ENCODE measurements around the gene ACTL10. TPM values are rescaled to one million over a fixed set of nuclear protein-coding genes. Genes with fewer than 3 reads are reported as not detected.

ACTL10 gene
- total RNA-seq, 4 donors from 2014 or later = 0.54 to 2.7 (median 2.1) TPM

- 87% methylated on average over 13 of the region's 31 CpGs; no CpG with 5 or more reads in 1 of the 2 donors for WGBS, 2 donors (ENCODE audit: low coverage in 1 of 2)
- Histone ChIP-seq H3K4me1 (peaks cover 0 to 66% (median 42%) of the 10 kb centered on the region in 3 donors), H3K4me3 (no peak overlapping the region), H3K36me3 (no peaks in the 10 kb centered on the region), H3K27me3 (no peaks in the 10 kb centered on the region), H3K27ac (peak overlapping the region in 3 of 4 donors; percentile 93 to 97 (median 95)), H3K9me3 (no peaks in the 10 kb centered on the region)
- no peak for ATAC-seq
- no peak for TF ChIP-seq EP300 (IDR thresholded peaks at IDR 0.05)
- no peak for TF ChIP-seq POLR2AphosphoS5 (IDR thresholded peaks at IDR 0.05)
- TF ChIP-seq, protein P1, sequence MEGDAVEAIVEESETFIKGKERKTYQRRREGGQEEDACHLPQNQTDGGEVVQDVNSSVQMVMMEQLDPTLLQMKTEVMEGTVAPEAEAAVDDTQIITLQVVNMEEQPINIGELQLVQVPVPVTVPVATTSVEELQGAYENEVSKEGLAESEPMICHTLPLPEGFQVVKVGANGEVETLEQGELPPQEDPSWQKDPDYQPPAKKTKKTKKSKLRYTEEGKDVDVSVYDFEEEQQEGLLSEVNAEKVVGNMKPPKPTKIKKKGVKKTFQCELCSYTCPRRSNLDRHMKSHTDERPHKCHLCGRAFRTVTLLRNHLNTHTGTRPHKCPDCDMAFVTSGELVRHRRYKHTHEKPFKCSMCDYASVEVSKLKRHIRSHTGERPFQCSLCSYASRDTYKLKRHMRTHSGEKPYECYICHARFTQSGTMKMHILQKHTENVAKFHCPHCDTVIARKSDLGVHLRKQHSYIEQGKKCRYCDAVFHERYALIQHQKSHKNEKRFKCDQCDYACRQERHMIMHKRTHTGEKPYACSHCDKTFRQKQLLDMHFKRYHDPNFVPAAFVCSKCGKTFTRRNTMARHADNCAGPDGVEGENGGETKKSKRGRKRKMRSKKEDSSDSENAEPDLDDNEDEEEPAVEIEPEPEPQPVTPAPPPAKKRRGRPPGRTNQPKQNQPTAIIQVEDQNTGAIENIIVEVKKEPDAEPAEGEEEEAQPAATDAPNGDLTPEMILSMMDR (IDR thresholded peaks at IDR 0.05) = no peak
- no peak for TF ChIP-seq POLR2A (IDR thresholded peaks at IDR 0.05)
These were observed 10.2 kb downstream of the ACTL10 start for GRCh38 chr20:33676652-33677645.

GRCh38 chr20:33677991-33678702 is 11.4 kb downstream of the ACTL10 start:
- Histone ChIP-seq H3K4me1 (peaks cover 0 to 54% (median 30%) of the 10 kb centered on the region in 3 donors), H3K27me3 (no peaks in the 10 kb centered on the region), H3K9me3 (no peaks in the 10 kb centered on the region), H3K4me3 (no peak overlapping the region), H3K27ac (peak overlapping the region in 3 of 4 donors; percentile 93 to 97 (median 95)), H3K36me3 (no peaks in the 10 kb centered on the region)
- WGBS, 2 donors (ENCODE audit: low coverage in 1 of 2) = 40% methylated on average over 1 of the region's 15 CpGs; no CpG with 5 or more reads in 1 of the 2 donors
- ATAC-seq = peak; percentile 49
- TF ChIP-seq POLR2A (IDR thresholded peaks at IDR 0.05) = no peak

- TF ChIP-seq POLR2AphosphoS5 (IDR thresholded peaks at IDR 0.05) = no peak
- WGBS, 2 donors (ENCODE audit: low coverage in 1 of 2) = 100% methylated on average over 2 of the region's 20 CpGs; no CpG with 5 or more reads in 1 of the 2 donors
- Histone ChIP-seq H3K27ac (no peak overlapping the region), H3K9me3 (no peaks in the 10 kb centered on the region), H3K4me1 (peaks cover 0 to 47% (median 24%) of the 10 kb centered on the region in 3 donors), H3K4me3 (no peak overlapping the region), H3K27me3 (no peaks in the 10 kb centered on the region), H3K36me3 (no peaks in the 10 kb centered on the region)
- ATAC-seq = no peak
These were observed 13.2 kb downstream of the ACTL10 start for GRCh38 chr20:33679758-33680485.

DNA sequence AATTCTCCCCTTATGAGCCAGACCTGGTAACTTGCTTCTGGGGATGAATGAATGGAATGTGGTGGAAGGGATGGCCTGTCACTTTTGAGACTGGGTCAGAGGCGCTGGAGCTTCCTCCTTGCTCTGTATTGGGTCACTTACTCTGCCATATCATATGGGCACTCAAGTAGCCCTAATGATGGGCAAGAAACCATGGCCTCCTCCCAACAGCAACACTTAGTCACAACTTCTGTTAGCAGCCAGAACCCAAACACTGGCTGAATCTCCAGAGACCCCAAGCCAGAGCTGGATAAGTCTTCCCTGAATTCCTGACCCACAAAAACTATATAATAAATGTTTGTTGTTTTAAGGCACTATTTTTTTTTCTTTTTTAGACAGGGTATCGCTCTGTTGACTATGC is 13.9 kb downstream of the ACTL10 start:
- no peak for ATAC-seq
- H3K4me3 ChIP-seq = no peak overlapping the region

GRCh38 chr20:33681288-33681687 is 14.5 kb downstream of the ACTL10 start:
- Histone ChIP-seq H3K27me3 (no peaks in the 10 kb centered on the region), H3K4me3 (no peak overlapping the region), H3K27ac (no peak overlapping the region), H3K4me1 (peaks cover 0 to 44% (median 19%) of the 10 kb centered on the region in 3 donors), H3K36me3 (no peaks in the 10 kb centered on the region), H3K9me3 (no peaks in the 10 kb centered on the region)
- 55 to 89% methylated on average over 3 of the region's 5 CpGs for WGBS, 2 donors (ENCODE audit: low coverage in 1 of 2)
- ATAC-seq = no peak
- TF ChIP-seq, protein P1 (IDR thresholded peaks at IDR 0.05) = no peak
- TF ChIP-seq POLR2A (IDR thresholded peaks at IDR 0.05) (no peak), POLR2AphosphoS5 (IDR thresholded peaks at IDR 0.05) (no peak), EP300 (IDR thresholded peaks at IDR 0.05) (no peak)

More for the DNA sequence above, 13.9 kb downstream of the ACTL10 start:
- Histone ChIP-seq H3K27me3 (no peaks in the 10 kb centered on the region), H3K4me1 (peaks cover 0 to 47% (median 24%) of the 10 kb centered on the region in 3 donors), H3K27ac (no peak overlapping the region), H3K36me3 (no peaks in the 10 kb centered on the region), H3K9me3 (no peaks in the 10 kb centered on the region)
- TF ChIP-seq POLR2A (IDR thresholded peaks at IDR 0.05) (no peak), EP300 (IDR thresholded peaks at IDR 0.05) (no peak), POLR2AphosphoS5 (IDR thresholded peaks at IDR 0.05) (no peak)
- TF ChIP-seq, protein P1 (IDR thresholded peaks at IDR 0.05) = no peak
- WGBS, 2 donors (ENCODE audit: low coverage in 1 of 2) = 78 to 83% methylated on average over 1 to 2 of the region's 2 CpGs
